GM12874 (cell line): ENCODE measurements around the gene IRF9.

Experiments
- TF ChIP-seq, protein P1 (sequence below): IDR thresholded peaks from 2 replicates; pipeline ENCODE4 v1.5.1; 2011; ENCODE audit warnings: low read depth, mild to moderate bottlenecking, control low read depth, low read length, moderate library complexity; ENCODE audit not compliant: insufficient read depth

IRF9 gene

DNA sequence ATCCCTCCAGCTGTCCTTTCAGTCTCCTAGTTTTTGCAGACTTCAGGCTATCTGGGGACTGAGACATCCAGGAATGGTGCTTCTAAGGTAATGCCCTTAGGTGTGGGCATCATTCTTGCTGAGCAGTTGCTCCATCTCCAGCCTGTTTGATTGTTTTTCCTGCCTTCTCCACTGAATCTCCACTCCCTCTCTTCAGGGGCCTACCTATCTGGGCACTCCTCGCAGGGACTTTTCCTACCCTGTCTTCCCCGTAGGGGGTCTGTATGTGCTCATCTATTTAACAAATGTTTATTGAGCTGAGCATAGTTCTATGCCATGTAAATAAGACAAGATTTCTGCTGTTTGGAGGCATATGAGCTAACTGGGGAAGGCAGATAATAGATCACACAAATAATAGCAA, 28.1 kb upstream of the IRF9 start:
- TF ChIP-seq, protein P1, sequence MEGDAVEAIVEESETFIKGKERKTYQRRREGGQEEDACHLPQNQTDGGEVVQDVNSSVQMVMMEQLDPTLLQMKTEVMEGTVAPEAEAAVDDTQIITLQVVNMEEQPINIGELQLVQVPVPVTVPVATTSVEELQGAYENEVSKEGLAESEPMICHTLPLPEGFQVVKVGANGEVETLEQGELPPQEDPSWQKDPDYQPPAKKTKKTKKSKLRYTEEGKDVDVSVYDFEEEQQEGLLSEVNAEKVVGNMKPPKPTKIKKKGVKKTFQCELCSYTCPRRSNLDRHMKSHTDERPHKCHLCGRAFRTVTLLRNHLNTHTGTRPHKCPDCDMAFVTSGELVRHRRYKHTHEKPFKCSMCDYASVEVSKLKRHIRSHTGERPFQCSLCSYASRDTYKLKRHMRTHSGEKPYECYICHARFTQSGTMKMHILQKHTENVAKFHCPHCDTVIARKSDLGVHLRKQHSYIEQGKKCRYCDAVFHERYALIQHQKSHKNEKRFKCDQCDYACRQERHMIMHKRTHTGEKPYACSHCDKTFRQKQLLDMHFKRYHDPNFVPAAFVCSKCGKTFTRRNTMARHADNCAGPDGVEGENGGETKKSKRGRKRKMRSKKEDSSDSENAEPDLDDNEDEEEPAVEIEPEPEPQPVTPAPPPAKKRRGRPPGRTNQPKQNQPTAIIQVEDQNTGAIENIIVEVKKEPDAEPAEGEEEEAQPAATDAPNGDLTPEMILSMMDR, result no peak

- TF ChIP-seq, protein P1, result no peak
Measured at GRCh38 chr14:24133735-24134134, 27.3 kb upstream of the IRF9 start.

- TF ChIP-seq, protein P1, result no peak
Measured at GRCh38 chr14:24135584-24135833, 25.6 kb upstream of the IRF9 start.

GRCh38 chr14:24135834-24136683, 25.0 kb upstream of the IRF9 start, which contains the start of gene PSME1:
Gene PSME1 (plus strand): TSS chr14:24136194. CDS start chr14:24136263, 69 bp downstream.
- TF ChIP-seq, protein P1, result no peak

DNA sequence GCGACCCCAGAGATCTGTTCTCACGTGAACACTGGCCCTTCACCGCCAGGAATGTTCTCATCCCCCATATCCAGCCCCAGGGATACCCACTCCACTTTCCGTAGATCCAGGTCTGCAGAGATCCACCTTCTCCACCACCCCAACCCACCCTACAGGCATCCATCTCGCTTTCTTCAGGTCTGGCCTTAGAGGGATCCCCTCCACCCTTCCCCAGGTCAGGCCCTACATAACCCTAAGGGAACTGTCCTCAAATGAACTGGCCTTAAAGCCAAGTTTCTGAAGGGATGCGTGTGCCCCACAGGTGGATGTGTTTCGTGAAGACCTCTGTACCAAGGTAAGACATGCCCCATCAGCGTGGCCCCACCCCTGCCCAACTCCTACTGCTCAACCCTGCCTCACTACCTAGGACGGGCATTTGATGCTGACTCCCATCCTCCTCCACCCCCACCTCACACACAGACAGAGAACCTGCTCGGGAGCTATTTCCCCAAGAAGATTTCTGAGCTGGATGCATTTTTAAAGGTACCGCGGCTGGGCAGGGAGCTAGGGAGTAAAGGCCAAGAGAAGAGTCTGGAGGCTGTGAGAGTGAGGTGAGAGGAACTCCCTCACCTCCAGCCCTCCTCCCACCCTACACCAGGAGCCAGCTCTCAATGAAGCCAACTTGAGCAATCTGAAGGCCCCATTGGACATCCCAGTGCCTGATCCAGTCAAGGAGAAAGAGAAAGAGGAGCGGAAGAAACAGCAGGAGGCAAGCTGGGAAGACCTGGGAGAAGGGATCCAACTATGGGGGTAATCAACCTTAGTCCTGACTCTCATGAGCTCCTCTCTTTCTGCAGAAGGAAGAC, 24.2 kb upstream of the IRF9 start:
- TF ChIP-seq, protein P1, result no peak

DNA sequence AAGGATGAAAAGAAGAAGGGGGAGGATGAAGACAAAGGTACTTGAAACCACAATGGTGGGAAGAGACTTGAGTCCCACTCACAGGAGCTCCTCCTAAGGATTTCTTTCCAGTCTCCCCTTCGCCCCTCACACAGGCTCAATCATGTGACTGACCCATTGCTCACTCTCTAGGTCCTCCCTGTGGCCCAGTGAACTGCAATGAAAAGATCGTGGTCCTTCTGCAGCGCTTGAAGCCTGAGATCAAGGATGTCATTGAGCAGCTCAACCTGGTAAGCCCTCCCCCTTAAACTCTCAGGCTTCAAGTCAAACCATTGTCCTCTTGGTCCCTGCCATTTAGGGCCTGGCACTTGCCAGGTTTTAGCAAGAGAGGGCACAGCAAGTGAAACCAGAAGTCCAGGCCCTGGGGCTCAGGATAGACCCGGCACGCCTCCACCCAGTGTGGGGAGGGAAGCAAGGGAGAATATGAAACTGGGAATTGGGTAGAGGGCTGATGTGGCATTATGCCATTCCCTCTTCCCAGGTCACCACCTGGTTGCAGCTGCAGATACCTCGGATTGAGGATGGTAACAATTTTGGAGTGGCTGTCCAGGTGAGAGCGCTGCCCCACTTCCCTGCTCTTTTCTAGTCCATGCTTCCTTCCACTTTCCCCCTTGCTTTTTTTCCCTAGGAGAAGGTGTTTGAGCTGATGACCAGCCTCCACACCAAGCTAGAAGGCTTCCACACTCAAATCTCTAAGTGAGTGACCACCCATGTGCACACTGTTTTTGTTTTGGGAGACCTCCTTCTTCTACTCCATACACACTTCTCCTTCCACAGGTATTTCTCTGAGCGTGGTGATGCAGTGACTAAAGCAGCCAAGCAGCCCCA, 23.3 kb upstream of the IRF9 start:
- TF ChIP-seq, protein P1, result no peak
